Measurements from ENCODE around the gene YIPF2.

YIPF2 gene

DNA sequence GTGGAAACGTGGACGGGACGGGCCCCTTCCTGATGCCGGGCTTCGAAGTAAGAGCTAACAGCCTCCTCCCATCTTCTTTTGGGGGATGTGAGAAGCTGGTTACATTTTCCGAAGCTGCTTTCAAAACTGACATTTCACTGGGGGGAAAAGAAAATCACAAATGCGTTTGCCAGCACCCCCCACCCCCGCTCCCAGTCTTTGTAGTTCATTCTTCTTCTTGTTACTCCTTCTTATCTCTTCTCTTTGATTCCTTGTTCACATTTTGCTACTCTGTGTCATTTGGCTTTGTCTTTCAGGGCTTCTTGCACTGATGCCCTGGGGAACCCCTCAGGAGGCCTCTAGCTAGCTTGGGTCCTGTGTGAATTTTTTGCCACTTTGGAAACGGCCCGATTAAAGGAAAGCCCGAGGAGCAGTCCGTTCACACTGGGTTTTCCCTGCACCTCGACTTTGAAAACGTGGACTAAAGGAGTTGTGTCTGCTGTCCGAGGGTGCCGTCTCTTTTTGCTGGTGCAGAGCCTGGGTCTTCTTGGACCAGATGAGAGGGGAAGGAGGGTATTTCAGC lies 55.8 kb downstream of the YIPF2 start:
- TF ChIP-seq, protein P1, sequence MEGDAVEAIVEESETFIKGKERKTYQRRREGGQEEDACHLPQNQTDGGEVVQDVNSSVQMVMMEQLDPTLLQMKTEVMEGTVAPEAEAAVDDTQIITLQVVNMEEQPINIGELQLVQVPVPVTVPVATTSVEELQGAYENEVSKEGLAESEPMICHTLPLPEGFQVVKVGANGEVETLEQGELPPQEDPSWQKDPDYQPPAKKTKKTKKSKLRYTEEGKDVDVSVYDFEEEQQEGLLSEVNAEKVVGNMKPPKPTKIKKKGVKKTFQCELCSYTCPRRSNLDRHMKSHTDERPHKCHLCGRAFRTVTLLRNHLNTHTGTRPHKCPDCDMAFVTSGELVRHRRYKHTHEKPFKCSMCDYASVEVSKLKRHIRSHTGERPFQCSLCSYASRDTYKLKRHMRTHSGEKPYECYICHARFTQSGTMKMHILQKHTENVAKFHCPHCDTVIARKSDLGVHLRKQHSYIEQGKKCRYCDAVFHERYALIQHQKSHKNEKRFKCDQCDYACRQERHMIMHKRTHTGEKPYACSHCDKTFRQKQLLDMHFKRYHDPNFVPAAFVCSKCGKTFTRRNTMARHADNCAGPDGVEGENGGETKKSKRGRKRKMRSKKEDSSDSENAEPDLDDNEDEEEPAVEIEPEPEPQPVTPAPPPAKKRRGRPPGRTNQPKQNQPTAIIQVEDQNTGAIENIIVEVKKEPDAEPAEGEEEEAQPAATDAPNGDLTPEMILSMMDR (IDR thresholded peaks at IDR 0.05; ENCODE audit: low read depth, low read length, missing control alignments), result no peak
- peak overlapping the region; percentile 71 for H3K4me3 ChIP-seq (replicated peaks; ENCODE audit: low read depth, low read length)
- DNase-seq (ENCODE audit: extremely low read depth, low read depth), result no peak
